C4-2B (cell line): ENCODE measurements around the gene C11orf58.

Experiments used
- ZFX ChIP-seq: fragments of 450-650 bp; IDR thresholded peaks from 2 replicates; pipeline ENCODE4 v1.6.1; 2017
- TF ChIP-seq, protein P1 (sequence below): fragments of 450-650 bp; conservative IDR thresholded peaks from 2 replicates; pipeline ENCODE4 v1.5.1; 2017; ENCODE audit warnings: mild to moderate bottlenecking

DNA sequence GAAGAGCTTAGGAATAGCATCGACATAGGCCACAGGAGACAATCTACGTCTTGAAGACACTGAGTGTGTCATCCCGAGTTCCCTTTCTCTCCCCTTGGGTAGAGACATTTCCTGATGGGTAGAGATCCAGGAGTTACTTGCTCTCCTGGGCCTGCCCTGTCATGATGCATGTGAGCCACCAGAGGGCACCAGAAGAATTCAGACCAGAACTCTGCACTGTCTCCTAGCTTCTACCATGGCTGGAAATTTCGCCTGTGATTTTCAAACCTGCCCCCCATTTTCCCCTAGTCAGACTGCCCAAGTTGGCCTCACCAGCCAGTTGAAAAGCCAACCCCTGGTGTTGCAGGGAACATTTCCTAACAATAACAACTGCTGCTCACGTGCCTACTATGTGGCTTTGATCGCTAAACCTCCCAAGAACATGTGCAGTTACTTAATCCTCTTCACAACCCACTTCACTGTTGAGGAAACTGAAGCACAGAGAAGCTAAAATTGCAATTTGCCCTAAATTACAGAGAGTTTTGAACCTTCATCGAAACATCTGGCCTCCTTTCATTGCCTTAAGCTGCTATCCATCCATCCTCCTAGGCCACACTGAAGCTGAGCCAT is 47.2 kb downstream of the C11orf58 start:
- TF ChIP-seq, protein P1, sequence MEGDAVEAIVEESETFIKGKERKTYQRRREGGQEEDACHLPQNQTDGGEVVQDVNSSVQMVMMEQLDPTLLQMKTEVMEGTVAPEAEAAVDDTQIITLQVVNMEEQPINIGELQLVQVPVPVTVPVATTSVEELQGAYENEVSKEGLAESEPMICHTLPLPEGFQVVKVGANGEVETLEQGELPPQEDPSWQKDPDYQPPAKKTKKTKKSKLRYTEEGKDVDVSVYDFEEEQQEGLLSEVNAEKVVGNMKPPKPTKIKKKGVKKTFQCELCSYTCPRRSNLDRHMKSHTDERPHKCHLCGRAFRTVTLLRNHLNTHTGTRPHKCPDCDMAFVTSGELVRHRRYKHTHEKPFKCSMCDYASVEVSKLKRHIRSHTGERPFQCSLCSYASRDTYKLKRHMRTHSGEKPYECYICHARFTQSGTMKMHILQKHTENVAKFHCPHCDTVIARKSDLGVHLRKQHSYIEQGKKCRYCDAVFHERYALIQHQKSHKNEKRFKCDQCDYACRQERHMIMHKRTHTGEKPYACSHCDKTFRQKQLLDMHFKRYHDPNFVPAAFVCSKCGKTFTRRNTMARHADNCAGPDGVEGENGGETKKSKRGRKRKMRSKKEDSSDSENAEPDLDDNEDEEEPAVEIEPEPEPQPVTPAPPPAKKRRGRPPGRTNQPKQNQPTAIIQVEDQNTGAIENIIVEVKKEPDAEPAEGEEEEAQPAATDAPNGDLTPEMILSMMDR, result peak; percentile 94
- TF ChIP-seq ZFX, result no peak
